Naive thymus-derived CD8-positive, alpha-beta T cell (primary cell): ENCODE data around the gene CCL24. TPM values are rescaled to one million over a fixed set of nuclear protein-coding genes. Genes with fewer than 3 reads are reported as not detected.
"Not testable (repeated sequence)": the region's sequence is repeated elsewhere in the genome, so short reads cannot be mapped to it uniquely, and the experiment has no call there.

ENCODE experiments used
- ATAC-seq, 2 donors: fragments of 150-1000 bp; cut with Tn5 transposase in 1 of 2; sonication (Bioruptor Pico), chemical (Tn5 transposase) in 1 of 2; 1 replicate in 1 of 2; 2 replicates in 1 of 2; pipeline ENCODE4 v1.10.0; 2021; ENCODE audit warnings: mild to moderate bottlenecking in 2 of 2, moderate library complexity in 2 of 2
- POLR2A ChIA-PET: fragments of 350-600 bp; sonication (Branson Sonifier 250); formaldehyde crosslinking; loops from one replicate; lab custom pipeline; 2021; ENCODE audit warnings: antibody characterized with exemption; lab: Charles Lee
- DNase-seq, 10 donors: peaks; one replicate each; pipeline versions ENCODE4 v3.0.0 to v3.0.0-alpha.2; 2020 to 2022
- H3K27ac Mint-ChIP-seq, 10 donors: one replicate each; pipeline ENCODE4 v1.8.0; 2020 to 2022; ENCODE audit warnings: mild to moderate bottlenecking in 10 of 10, mixed read lengths in 10 of 10, moderate library complexity in 4 of 10, inconsistent platforms in 1 of 10
- H3K27me3 Mint-ChIP-seq, 5 donors: one replicate each; pipeline ENCODE4 v1.8.0; 2021 to 2022; ENCODE audit warnings: mixed read lengths in 5 of 5
- H3K36me3 Mint-ChIP-seq, 3 donors: one replicate each; pipeline ENCODE4 v1.8.0; 2020 to 2022; ENCODE audit warnings: mixed read lengths in 3 of 3, mild to moderate bottlenecking in 2 of 3, inconsistent platforms in 1 of 3
- H3K4me1 Mint-ChIP-seq, 4 donors: one replicate each; pipeline ENCODE4 v1.8.0; 2021 to 2022; ENCODE audit warnings: mixed read lengths in 4 of 4
- H3K4me3 Mint-ChIP-seq, 10 donors: one replicate each; pipeline ENCODE4 v1.8.0; 2020 to 2022; ENCODE audit warnings: mild to moderate bottlenecking in 10 of 10, mixed read lengths in 10 of 10, moderate library complexity in 6 of 10, inconsistent platforms in 1 of 10
- H3K9me3 Mint-ChIP-seq, 9 donors: one replicate each; pipeline ENCODE4 v1.8.0; 2020 to 2022; ENCODE audit warnings: mixed read lengths in 9 of 9, mild to moderate bottlenecking in 3 of 9, inconsistent platforms in 1 of 9, moderate library complexity in 1 of 9
- polyA plus RNA-seq, 3 donors: library from polyadenylated mRNA; unstranded; fragments of 300-500 nt; fragmentation: Illumina TruSeq; gene quantifications; one replicate each; pipeline ENCODE4 v1.2.3, GENCODE V29; 2021
- total RNA-seq, 8 experiments: library from RNA in 2 of 8; stranded (reverse) in 2 of 8; gene quantifications; one replicate each; pipeline ENCODE4 v1.2.3 and lab custom pipeline; 2021 to 2026

CCL24 gene
- total and polyA plus RNA-seq, 5 experiments from 2014 or later = not detected

DNA sequence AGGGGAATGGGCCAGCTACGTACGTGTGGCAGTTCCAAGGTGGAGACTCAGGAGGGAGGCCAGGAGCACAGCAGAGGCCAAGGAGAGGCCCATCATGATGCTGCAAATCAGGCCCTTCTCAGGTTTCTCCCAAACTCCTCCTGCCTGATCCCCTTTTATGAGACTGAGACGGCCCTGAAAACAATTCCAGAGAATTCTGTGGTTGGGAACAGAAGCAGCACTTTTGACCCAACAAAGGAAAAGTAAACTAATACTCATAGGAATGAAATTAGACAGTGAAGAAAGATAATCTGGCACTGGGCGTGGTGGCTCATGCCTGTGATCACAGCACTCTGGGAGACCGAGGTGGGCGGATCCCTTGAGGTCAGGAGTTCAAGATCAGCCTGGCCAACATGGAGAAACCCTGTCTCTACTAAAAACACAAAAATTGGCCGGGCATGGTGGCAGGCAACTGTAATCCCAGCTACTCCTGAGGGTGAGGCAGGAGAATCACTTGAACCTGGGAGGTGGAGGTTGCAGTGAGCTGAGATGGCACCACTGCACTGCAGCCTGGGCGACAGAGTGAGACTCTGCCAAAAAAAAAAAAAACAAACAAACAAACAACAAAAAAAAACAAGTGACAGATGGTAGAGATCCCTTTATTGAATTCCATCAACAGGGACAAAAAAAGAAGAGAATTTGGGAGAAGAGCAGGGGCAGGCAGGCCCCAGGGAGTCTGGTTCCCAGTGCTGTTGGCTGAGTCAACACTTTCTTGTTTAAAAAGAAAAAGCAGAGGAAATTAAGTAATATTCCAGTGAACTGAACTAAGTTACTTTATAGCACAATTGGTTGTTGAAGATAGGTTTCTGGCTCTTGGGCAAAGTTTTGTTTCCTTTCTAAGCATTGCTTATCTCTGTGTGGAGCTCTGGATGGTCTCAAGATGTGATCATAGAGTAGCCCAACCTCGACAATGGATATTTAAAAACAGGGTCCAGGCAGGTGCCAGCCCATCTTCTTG is 41.2 kb downstream of the CCL24 start, which contains the start of gene CCL26:
Gene CCL26 (minus strand): TSS at position 131 of the 997 bp plus-strand sequence. CDS start 35 bp downstream, at position 96.
- H3K27ac Mint-ChIP-seq = peak within 1 kb of the TSS in 1 of 10 donors; percentile 18
- H3K9me3 Mint-ChIP-seq = no peaks in the 10 kb centered on the region
- no peak for ATAC-seq
- no peak within 1 kb of the TSS for H3K4me3 Mint-ChIP-seq
- peaks cover 0 to 21% (median 8%) of the 10 kb centered on the region in 4 donors for H3K4me1 Mint-ChIP-seq
- POLR2A ChIA-PET = no interaction called here
- DNase-seq = no peak
- no peaks in the 10 kb centered on the region for H3K27me3 Mint-ChIP-seq
- H3K36me3 Mint-ChIP-seq = no peaks in the 10 kb centered on the region

DNA sequence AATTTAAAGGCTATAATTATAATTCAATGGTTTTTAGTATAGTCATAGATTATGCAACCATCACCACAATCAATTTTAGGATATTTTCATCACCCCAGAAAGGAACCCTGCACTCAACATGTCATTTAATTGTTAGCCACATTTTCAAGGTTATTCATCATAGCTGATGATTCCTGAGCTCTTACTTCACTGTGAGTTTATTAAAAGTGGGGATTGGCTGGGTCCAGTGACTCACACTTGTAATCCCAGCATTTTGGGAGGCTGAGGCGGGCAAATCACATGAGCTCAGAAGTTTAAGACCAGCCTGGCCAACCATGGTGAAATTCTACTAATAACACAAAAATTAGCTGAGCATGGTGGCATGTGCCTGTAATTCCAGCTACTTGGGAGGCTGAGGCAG is 42.4 kb downstream of the CCL24 start:
- no peak overlapping the region for H3K27ac Mint-ChIP-seq

DNA sequence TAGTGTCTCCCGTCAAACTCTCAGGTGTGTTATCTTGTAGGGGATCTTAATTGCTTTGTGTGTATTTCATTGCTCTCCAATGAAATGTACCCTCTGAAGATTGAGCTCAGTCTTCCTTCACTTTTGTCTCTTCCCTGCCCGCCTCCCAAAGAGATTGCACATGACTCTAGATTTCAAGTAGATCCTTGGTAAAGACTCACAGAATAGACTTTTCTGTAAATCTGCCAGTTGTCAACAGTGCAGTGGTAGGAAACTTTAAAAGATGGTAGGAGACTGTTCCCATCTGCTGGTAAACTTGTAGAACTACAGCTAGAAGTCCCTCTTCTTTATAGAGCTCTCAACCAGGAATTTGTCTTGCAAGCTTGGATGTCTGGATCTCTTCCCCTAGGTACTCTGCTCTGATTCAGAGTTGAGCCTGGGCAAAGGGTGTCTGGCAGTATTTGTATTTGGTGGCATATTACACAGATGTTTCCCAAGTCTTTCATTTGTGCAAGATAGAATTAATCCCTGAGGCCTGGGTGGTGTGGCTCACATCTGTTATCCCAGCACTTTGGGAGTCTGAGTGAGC is 51.2 kb downstream of the CCL24 start:
- peaks cover 0 to 4% (median 0%) of the 10 kb centered on the region in 5 donors for H3K27me3 Mint-ChIP-seq
- H3K9me3 Mint-ChIP-seq = no peaks in the 10 kb centered on the region
- ATAC-seq (peak; percentile 80 to 84), DNase-seq (peak in 3 of 10 donors; percentile 34 to 53 (median 51))
- no peaks in the 10 kb centered on the region for H3K36me3 Mint-ChIP-seq
- no peak overlapping the region for H3K4me3 Mint-ChIP-seq
- POLR2A ChIA-PET = interaction anchor here (0.5 kb wide), 1 partner anchor 23 kb away, joined by 4 read pairs; no protein-coding TSS in a partner anchor
- H3K27ac Mint-ChIP-seq = no peak overlapping the region
- peaks cover 4 to 8% (median 5%) of the 10 kb centered on the region in 4 donors for H3K4me1 Mint-ChIP-seq

More for the DNA sequence above, 42.4 kb downstream of the CCL24 start:
- POLR2A ChIA-PET = no interaction called here
- Mint-ChIP-seq H3K4me3 (no peak overlapping the region), H3K27me3 (no peaks in the 10 kb centered on the region), H3K9me3 (no peaks in the 10 kb centered on the region), H3K4me1 (peaks cover 0 to 10% (median 3%) of the 10 kb centered on the region in 4 donors), H3K36me3 (no peaks in the 10 kb centered on the region)
- ATAC-seq (no peak), DNase-seq (no peak)

DNA sequence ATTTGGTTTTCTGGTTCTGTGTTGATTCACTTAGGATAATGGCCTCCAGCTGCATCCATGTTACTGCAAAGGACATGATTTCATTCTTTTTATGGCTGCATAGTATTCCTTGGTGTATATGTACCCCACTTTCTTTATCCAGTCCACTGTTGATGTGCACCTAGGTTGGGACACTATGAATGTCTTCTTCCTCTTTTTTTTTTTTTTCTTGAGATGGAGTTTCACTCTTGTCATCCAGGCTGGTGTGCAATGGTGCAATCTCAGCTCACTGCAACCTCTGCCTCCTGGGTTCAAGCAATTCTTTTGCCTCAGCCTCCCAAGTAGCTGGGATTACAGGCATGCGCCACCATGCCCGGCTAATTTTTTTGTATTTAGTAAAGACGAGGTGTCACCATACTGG is 51.8 kb downstream of the CCL24 start:
- DNase-seq, POLR2A ChIA-PET, H3K36me3 Mint-ChIP-seq, H3K4me1 Mint-ChIP-seq, H3K27ac Mint-ChIP-seq, ATAC-seq, H3K9me3 Mint-ChIP-seq, H3K4me3 Mint-ChIP-seq, H3K27me3 Mint-ChIP-seq: not testable (repeated sequence)

Other genes with a start within 250 kb of the CCL24 start
- gene HIP1, start 74.9 kb downstream of the CCL24 start, total RNA-seq = 1 to 10 TPM; 1.6 to 2.1 TPM
- 1 to 10 TPM in 1 of 3 donors, under 1 TPM in 2; 0.13 to 2.0 (median 0.34) TPM for gene HIP1, start 74.9 kb downstream of the CCL24 start, polyA plus RNA-seq
- gene CCL26, start 41.6 kb downstream of the CCL24 start, total RNA-seq = not detected
- gene CCL26, start 41.6 kb downstream of the CCL24 start, polyA plus RNA-seq = not detected
- 10 to 100 TPM; 47.1 to 49.8 TPM for gene RHBDD2, start 65.2 kb upstream of the CCL24 start, total RNA-seq
- 10 to 100 TPM; 73.7 to 89.0 (median 73.7) TPM for gene RHBDD2, start 65.2 kb upstream of the CCL24 start, polyA plus RNA-seq
- gene POR, start 101.3 kb upstream of the CCL24 start, total RNA-seq = 10 to 100 TPM; 74.4 to 80.3 TPM
- gene POR, start 101.3 kb upstream of the CCL24 start, polyA plus RNA-seq = 10 to 100 TPM; 32.6 to 51.0 (median 45.2) TPM
- 10 to 100 TPM; 21.5 to 31.4 TPM for gene TMEM120A, start 180.8 kb upstream of the CCL24 start, total RNA-seq
- 10 to 100 TPM; 12.2 to 15.6 (median 14.8) TPM for gene TMEM120A, start 180.8 kb upstream of the CCL24 start, polyA plus RNA-seq
- gene STYXL1, start 234.2 kb upstream of the CCL24 start, total RNA-seq = 10 to 100 TPM; 21.8 to 25.1 TPM
- 10 to 100 TPM; 52.7 to 61.9 (median 55.7) TPM for gene STYXL1, start 234.2 kb upstream of the CCL24 start, polyA plus RNA-seq
- 10 to 100 TPM; 74.8 to 82.0 TPM for gene MDH2, start 234.3 kb upstream of the CCL24 start, total RNA-seq
- gene MDH2, start 234.3 kb upstream of the CCL24 start, polyA plus RNA-seq = 100 to 1,000 TPM; 131 to 153 (median 149) TPM